T-helper 1 cell treated with Interleukin-12 subunit alpha and Interleukin-12 subunit beta and Interleukin-4 antibody, amounts not matched to agents 30 ng/mL and 1 ng/mL, for 36 hours (primary cell): ENCODE results near the gene HDAC9. TPM values are rescaled to one million over a fixed set of nuclear protein-coding genes. Genes with fewer than 3 reads are reported as not detected.

Experiments used
- intact Hi-C: fragments of 100-400 bp; cut with micrococcal nuclease; formaldehyde crosslinking; loops from one replicate; pipeline ENCODE4 v1.15.1; 2024
- total RNA-seq: library from RNA; stranded (reverse); gene quantifications from 2 replicates; pipeline ENCODE4 v1.2.3, GENCODE V29; 2022

The HDAC9 gene
- total RNA-seq, 1 donor from 2014 or later, result 0.71 TPM

DNA sequence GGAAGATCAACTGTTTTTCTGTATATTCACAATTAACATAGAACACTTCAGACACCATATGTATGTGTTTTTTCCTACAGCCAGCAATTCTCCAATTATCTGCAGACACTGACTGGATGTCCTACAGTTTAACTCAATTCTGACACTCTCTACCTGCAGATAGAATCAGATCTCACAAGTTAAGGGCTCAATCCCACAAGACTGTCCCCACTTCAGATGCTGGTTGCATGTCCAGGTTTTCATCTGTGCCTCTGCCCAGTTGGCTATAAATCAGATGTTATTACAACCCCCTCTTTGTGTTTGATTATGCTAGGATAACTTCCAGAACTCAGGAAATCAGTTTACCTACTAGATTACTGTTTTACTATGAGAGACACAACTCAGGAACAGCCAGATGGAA lies 326.0 kb downstream of the HDAC9 start:
- intact Hi-C loops, result no loop called here

GRCh38 chr7:18824157-18824556 lies 328.6 kb downstream of the HDAC9 start:
- intact Hi-C loops, result no loop called here

DNA sequence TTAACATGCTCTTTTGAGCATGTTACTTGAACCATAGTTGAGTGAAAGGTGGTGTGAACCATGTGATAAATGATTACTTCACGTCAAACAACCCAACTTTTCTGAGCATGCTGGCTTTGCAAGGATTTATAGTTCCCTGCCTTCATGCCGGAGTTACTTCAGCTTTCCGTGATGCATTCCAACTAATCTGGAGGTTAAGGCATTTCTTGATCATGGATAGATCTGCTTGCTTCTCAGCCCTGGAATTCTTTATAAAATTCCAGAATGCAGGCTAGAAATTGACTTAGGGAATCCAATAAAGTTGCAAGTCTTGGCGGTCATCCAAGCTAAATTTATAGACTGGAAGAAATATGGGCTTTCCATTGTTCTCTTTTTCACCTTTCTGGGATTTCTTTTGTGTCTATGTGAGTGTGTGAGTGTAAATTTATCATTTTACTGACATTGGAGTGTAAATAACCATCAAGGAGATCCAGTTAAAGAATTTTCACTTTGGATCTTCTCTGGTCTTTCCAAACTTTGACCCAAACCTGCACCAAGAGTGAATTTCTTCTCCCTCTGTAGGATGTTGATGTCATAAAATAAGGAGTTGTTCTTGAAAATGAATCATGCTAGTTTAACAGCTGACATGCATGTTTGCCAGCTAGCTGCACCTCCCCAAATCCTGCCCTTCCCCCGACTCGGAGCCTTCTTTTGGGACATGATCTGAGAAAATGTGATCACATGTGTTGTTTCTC lies 332.9 kb downstream of the HDAC9 start:
- intact Hi-C loops, result no loop called here

DNA sequence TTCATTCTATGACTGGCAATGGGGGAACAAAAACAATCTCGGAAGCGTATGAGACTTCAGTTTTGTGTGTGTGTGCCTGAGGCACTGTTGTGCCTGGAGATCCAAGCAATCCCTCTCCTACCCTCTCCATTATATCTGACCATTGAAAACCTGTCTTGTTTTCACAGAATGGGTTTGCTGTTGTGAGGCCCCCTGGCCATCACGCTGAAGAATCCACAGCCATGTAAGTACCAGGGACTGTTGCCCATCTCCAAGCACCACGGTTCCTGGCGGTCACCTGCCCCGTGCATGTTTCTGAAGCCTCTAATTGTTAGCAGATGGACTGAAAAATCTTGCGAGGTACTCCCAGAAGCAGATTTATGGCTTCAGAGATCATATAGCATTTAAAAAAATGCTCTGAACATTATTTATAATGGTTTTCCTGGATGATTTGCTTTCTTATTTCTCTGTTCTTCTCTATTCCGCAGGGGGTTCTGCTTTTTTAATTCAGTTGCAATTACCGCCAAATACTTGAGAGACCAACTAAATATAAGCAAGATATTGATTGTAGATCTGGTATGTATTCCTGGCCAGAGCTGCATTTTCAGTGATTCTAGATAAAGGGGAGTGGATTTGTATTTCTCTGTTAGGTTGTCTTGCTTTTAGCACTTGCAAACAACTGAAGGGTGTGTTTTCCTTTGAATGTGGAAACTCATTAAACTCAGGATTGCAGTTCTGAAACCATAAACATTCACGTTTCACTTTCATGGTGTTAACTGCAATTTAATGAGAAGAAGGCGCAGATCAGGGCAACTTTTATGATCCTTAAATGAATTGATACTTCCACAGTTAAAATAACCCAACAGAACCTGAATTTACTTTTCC lies 333.7 kb downstream of the HDAC9 start:
- intact Hi-C loops, result no loop called here

GRCh38 chr7:18829858-18830285 lies 334.3 kb downstream of the HDAC9 start:
- intact Hi-C loops, result no loop called here

GRCh38 chr7:18831419-18831818 lies 335.9 kb downstream of the HDAC9 start:
- intact Hi-C loops, result no loop called here

DNA sequence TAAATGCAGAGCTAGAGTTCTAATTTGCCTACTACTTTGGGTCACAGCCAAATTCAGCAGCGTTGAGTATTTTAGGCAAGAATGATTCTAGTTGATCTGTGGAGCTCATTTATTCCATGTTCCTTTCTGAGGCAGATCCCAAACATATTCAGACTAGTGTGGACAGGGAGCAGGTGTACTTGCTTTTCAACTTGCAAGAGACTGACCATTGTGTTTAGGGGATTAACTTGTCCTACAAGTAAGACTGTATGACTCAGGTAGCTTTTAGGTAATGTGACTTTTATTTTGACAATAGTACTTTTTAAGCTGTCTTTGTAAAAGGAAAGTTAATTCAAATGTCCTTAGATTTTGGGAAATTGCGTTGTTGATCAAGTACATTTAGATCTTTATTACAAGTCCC lies 336.4 kb downstream of the HDAC9 start:
- intact Hi-C loops, result no loop called here

GRCh38 chr7:18834577-18834976 lies 339.0 kb downstream of the HDAC9 start:
- intact Hi-C loops, result no loop called here

DNA sequence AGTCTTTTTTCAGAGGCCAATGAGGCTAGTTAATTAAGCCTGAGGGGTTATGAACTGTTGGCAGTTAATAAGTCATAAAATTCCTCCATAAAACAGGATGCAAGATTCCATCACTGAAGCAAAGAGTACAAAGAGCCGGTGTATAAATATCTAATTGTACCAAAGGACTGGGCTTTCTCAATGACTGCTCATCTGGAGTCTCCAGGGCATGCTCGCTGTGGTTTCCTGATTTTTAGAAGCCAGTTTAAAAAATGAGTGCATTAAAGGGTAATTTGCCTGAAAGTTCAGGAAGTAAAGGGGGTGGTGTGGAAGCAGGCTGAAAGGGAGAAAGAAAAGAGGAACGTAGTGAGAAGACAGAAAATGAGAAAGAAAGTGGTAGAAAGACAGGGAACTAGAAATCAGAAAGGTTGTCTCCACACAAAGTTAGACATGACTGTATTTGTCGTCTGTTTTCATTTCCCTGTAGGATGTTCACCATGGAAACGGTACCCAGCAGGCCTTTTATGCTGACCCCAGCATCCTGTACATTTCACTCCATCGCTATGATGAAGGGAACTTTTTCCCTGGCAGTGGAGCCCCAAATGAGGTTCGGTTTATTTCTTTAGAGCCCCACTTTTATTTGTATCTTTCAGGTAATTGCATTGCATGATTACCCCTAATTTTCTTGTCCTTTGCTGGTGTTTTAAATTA lies 339.6 kb downstream of the HDAC9 start:
- intact Hi-C loops, result loop anchor here (5.0 kb wide), 1 partner anchor 48 kb away; no protein-coding TSS in a partner anchor

DNA sequence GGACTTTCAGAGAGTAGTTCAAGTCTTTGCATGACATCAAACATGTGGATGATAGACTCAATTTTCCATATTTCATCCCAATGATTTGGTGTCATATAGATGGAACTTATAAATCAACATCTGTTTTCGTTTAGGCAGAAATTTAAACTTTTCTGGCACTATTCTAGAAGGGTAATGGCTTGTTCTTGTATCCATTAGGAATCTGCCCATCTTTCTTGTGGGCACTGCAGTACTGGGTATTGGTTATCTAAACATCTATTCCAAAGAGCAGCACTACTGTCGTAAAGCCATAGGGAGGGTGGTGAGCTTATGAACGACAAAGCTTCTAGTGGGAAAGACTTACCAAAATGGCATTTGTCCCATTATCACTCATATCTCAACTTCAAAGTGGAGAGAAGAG lies 348.4 kb downstream of the HDAC9 start:
- intact Hi-C loops, result no loop called here

- intact Hi-C loops, result no loop called here
These were observed 349.2 kb downstream of the HDAC9 start for GRCh38 chr7:18844735-18845134.

GRCh38 chr7:18845700-18846099 lies 350.2 kb downstream of the HDAC9 start:
- intact Hi-C loops, result no loop called here

DNA sequence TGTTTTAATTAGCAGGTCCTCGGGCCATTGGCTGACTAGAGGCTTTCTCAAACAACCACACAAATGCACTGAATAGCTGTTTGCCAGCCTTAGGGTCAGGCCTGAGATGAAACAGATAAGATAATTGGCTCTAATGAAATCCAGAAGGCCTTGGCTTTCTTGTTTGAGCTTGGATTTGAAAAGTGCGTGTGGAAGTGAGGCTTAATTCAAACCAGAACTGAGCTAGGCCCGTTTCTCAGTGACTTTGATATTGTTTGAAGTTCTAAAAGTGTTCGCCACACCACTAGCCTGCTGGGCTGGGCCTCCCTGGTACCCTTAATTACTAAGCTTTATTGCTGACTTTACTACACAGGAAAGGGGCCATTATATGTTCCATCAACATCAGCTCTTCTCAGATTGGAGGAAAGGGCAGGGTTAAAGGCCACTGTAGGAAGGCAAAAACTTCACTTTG lies 351.2 kb downstream of the HDAC9 start:
- intact Hi-C loops, result no loop called here

GRCh38 chr7:18849130-18849529 lies 353.6 kb downstream of the HDAC9 start:
- intact Hi-C loops, result no loop called here

- intact Hi-C loops, result loop anchor here (10.0 kb wide), 2 partner anchors 1621 to 1721 kb away; no protein-coding TSS in a partner anchor
These were observed 360.2 kb downstream of the HDAC9 start for GRCh38 chr7:18855796-18856195.

DNA sequence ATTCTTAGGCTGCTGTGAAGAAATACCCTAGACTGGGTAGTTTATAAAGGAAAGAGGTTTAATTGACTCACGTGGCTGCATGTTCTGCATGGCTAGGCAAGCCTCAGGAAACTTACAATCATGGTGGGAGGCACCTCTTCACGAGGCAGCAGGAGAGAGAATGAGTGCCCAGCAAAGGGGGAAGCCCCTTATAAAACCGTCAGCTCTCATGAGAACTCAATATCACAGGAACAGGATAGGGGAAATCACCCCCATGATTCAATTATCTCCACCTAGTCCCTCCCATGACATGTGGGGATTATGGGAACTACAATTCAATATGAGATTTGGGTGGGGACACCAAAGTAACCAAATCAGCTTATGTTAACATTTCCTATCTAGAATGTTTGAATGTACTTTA lies 362.7 kb downstream of the HDAC9 start:
- intact Hi-C loops, result loop anchor here (2.0 to 10.0 kb wide), 3 partner anchors 117 to 1723 kb away; no protein-coding TSS in a partner anchor

DNA sequence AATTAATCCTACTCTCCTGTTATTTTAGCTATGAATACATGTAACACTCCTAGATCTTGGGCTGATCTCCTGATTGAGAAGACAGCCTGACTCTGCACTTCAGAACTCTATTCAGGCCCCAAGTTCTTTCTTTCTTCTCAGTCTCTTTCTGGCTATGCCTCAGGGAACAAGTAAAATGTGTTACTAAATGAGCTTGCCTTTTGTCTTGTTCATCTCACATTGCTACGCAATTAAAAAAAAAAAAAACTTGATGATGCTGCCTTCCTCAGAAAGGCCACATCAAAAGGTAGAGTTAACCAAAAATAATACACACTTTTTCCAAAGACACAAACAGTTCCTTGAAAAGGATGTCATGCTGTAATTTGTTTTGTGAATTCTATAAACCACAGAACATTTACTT lies 363.8 kb downstream of the HDAC9 start:
- intact Hi-C loops, result loop anchor here (2.0 to 10.0 kb wide), 3 partner anchors 119 to 1725 kb away; no protein-coding TSS in a partner anchor

- intact Hi-C loops, result loop anchor here (10.0 kb wide), 1 partner anchor 255 kb away; the partner anchor contains the start of gene TWIST1
These were observed 364.7 kb downstream of the HDAC9 start for GRCh38 chr7:18860221-18860620.

GRCh38 chr7:18861514-18862118 lies 366.1 kb downstream of the HDAC9 start:
- intact Hi-C loops, result loop anchor here (1.0 to 10.0 kb wide), 2 partner anchors 222 to 253 kb away; partner anchors contain the start of gene TWIST1

DNA sequence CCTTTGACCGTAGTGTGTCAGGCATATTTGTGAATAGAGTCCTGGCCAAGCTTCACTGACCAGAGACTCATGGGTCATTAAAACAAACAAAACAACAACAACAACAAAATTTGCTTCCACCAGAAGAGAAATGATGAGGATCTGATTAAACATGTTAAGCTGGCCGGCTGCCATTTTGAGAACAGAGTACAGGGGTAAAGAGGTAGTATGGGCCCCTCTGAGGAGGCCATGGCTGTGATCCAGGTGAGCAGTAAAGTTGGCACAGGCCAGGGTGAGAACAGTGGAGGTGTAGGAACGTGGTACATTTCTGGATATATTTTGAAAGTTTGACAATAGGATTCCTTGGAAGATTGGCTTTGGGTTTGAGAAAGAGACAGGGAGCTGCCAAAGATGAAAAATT lies 369.4 kb downstream of the HDAC9 start:
- intact Hi-C loops, result loop anchor here (10.0 kb wide), 1 partner anchor 250 kb away; the partner anchor contains the start of gene TWIST1
